Neural cell (in vitro differentiated cells): Measurements from ENCODE around the gene DCTN3.

Experiments
- CTCF ChIP-seq: fragments of 450-650 bp; IDR thresholded peaks from 2 replicates; pipeline ENCODE4 v1.5.1; 2014; ENCODE audit warnings: antibody characterized with exemption, mild to moderate bottlenecking, moderate library complexity; ENCODE audit not compliant: poor library complexity, severe bottlenecking
- EZH2 ChIP-seq: fragments of 200-600, 300-800 bp; shearing (Covaris generic), sonication (generic); IDR thresholded peaks from 2 replicates; pipeline ENCODE4 v1.6.1; 2014; ENCODE audit warnings: antibody characterized with exemption, low read length, borderline replicate concordance, mild to moderate bottlenecking; ENCODE audit not compliant: insufficient read depth, poor library complexity, severe bottlenecking
- POLR2AphosphoS5 ChIP-seq: IDR thresholded peaks from 2 replicates; pipeline ENCODE4 v1.6.1; 2012
- RAD21 ChIP-seq: fragments of 450-650 bp; conservative IDR thresholded peaks from 2 replicates; pipeline ENCODE4 v1.6.1; 2014; ENCODE audit warnings: antibody characterized with exemption, mild to moderate bottlenecking, moderate library complexity
- REST ChIP-seq: IDR thresholded peaks from 2 replicates; pipeline ENCODE4 v1.6.1; 2012; ENCODE audit warnings: borderline replicate concordance
- TAF1 ChIP-seq: IDR thresholded peaks from 2 replicates; pipeline ENCODE4 v1.6.1; 2012; ENCODE audit warnings: low read depth

GRCh38 chr9:34570809-34571480, 49.4 kb downstream of the DCTN3 start:
- no peak for TF ChIP-seq EZH2
- no peak for TF ChIP-seq TAF1
- TF ChIP-seq RAD21 = no peak
- TF ChIP-seq CTCF = no peak
- TF ChIP-seq POLR2AphosphoS5 = no peak
- TF ChIP-seq REST = no peak
